ENCODE data around the gene PDZRN3.

PDZRN3 gene

DNA sequence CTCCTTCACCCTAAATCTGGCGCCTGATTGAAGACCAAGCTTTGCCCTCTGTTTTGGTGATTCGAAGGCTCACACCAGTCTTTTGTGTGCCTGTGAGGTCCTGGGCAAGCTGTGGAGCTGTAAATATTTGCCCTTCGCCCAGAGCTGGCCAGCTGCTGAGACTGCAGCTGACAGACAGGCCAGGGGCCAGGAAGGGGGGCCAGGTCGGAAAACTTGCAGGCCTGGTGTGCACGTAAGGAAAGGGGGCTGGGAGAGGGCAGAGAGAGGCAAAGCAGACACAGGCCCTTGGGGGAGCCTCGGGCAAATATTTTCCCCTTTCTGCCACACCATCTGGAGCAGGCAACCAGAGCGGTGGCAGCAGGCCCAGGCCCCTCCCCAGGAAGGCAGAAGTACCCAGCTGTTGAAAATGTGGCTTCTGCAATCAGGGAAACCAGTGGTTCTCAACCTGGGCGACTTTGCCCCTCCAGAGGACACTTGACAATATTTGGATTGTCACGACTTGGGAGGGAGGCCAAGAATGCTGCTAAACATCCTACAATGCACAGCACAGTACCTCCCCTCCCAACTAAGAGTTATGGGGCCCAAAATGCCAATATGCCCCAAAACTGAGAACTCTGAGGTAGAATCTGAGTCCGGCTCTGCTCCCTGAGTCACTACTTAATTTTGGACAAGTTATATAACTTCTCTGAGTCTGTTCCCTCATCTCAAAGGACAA lies 2.5 kb downstream of the PDZRN3 start:
- no peak for DNase-seq

DNA sequence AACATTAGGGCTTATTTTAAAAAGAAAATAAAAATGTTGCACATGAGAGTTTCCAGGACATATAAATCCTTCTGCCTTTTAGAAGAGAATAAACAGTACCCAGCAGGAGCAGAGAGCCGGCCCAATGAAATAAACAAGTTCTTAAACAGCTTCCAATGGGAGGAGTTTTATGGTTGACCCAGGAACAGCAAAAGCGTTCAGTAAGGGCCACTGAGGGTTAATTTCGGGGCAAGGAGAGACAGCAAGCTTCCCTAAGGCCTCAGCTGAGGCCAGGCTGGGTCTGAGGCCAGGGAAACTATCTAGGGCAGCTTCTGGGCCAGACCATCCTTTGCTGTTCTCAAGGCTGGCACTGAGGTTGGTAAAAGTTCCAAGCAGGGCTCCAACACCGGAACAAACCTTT lies 3.4 kb downstream of the PDZRN3 start:
- no peak for DNase-seq

DNA sequence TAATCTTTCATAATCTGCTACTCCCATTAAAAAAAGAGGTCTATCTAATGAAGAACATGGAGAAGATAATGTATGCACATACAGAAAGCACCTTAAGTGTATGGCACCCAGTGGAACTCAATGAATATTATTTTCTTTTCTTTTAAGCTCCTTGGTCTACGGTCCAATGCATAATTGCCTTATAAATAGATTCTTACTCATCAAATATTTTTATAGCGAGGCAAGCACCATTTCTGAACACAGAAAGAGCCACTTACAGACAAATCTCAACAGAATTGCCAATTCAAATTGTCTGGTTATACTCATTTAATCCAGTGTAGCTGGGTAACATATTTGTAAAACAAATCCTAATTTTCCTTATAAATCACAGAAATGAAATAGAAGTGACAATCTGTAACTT lies 6.3 kb downstream of the PDZRN3 start:
- no peak for DNase-seq

DNA sequence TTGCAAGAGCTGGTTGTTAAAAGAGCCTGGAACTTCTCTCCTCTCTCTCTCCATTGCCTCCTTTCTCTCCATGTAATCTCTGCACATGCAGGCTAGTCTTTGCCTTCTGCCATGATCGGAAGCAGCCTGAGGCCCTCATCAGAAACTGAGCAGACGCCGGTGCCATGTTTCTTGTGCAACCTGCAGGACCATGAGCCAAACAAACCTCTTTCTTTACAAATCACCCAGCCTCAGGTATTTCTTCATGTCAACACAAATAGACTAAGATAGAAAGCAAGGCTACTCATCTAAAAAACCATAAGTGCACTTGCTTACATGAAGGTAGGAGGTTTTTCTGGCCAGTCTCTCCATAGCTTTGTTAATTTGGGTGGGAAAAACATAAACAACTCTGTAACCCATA lies 8.7 kb downstream of the PDZRN3 start:
- DNase-seq, result no peak

DNA sequence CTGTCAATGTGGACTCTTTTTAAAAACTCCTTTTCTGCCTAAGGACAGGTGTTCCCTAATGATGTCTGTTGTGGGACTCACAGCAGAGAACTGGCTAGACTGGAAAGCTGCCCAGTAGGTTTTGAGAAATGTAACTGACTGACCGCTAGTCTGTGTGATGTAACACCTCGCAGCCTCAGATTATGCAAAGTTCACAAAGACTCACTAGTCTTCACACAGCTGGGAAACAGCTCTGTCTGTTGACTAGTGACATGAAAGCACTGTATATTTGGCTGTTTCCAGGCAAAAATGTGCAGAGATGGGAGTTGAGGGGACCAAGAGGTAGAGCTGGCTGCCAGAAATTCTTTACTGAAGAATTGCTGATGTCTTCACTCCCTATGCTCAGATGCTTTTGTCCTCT lies 10.3 kb downstream of the PDZRN3 start:
- peak; percentile 9 for DNase-seq

DNA sequence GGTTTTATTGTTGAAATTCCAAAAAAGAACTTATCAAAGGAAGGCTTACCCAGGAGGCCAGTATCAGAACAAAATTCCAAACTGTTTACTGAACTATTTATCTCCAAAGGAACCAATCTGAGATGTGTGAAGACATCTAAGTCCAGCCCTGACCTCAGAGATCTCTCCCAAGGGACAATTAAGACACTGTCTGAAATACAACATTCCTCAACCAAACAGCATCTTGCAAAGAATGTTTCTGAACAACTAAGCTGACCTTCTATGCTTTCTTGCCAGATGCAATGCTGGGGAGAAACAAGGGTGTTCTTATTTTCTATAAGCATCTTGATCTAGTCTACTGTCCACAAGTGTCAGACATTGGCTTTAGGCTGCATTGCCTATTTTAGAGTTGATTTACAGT lies 13.6 kb downstream of the PDZRN3 start:
- no peak for DNase-seq

DNA sequence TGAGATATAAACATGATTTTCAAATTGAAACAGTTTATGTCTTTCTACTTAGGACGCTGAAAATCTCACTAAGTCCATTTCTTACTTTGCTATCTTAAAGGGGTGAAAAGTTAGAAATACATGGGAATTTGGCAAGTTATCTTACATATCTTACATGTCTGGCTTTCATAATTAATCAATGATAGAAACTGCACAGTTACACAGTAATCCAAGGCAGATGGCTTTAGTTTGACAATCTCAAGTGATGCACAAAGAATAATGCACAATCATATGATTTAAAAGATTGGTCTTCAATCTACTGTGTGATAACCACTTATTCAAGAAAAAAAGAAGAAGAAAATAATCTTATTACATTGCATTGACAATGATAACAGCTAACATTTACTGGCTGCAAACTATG lies 14.2 kb downstream of the PDZRN3 start:
- no peak for DNase-seq

DNA sequence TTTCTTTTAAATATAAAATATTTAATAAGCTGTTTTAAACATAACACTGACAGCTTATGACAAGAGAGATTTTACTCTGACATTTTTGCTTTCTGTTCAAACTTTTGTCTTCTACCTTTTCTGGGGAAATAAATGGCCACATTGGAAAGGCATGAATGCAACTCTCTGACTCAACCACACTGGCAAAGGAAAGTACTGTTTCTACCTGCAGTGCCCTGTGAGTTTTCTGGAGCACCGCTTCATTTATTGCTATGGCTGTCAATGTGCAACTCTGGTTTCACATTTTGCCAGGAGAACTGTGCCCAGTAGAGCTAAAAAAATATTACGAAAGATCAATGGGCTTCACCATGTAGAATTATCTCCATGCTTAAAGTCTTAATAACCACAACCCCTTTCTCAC lies 15.1 kb downstream of the PDZRN3 start:
- DNase-seq, result no peak

DNA sequence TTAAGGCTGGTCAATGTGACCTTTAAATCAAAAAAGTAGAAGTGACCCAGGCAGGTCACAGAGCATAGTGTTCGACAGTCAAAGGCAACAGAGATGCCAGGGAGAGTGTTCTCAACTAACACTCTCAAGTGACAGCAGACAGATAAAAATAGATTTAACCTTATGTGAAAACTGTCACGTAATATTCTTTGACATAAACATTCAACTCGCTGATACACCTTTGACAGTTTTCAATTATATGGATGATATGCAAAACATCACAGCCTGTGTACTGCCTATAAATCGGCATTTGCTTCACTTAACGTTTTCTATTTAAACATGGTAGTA lies 15.5 kb downstream of the PDZRN3 start:
- DNase-seq, result no peak

DNA sequence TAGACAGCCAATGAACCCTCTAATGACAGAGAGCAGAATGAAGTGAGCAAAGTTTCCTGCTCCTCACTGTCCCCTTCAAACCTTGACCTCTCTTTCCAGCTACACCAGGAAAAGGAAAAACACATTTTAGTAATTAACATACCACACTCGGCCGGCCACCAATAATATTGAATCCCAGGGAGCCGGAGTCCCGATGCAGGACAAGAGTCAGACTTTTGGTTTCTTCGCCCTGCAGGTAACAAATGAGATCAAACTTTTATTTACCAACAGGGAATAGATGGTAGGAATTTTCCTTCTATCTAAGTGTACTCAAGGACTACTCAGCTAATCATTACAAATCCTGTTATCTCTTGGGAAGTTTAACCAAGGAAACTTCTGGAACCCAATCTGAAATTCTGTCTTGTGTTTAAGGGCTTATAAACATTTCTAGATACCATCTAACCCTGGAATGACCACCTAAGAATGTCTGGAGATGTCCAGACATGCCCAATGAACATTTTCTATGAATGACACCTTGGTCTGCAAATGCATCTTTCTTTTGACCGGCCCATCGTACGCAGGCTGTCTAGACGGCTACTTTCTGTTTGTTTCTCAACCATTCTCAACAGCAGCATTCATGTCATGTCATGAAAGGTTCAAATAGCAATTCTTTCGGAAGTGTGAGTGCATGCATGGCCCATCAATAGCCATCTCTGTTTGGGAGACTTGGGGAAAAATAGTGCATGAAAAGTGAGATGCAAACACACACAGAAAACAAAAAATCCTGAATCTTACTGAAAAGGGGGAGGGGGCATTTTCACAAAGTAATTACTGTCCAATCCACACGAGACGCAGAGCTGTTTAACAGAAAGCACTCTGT lies 16.1 kb downstream of the PDZRN3 start:
- DNase-seq, result no peak

DNA sequence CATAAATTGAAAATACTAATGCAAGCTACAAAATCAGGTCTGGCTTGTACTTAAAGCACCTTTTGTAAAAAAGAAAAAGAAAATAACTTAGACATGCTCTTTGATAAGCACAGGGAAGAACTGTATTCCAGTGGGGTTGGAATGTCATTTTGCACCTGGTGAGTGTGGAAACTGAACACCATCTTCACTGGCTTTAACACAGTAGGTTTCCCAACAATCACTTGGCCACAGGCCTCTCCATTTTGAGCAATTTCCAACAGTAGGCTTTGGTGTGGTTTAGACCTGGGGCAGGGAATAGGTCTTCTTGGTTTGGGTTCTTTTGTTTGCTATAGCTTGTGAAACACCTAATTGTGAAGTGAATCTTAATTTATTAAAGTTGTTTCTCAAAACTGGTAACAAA lies 18.9 kb downstream of the PDZRN3 start:
- DNase-seq, result no peak

DNA sequence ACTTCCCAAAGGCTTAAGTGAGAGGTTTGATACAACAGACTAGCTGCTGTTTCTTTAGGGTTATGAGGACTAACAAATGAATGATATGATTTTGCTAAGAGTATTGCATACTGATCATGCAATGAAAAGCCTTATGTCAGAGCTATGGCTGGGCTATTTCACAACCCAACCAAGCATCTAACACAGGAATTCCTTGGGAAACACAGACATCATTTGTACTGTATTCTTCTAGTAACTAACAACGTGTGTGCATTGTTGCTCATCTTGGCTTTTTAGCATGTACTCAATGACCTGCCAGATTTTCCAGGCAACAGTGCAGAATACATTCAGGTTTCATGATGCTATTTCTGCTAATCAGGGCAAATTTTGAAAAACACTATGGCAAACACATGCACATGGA lies 19.3 kb downstream of the PDZRN3 start:
- DNase-seq, result no peak

DNA sequence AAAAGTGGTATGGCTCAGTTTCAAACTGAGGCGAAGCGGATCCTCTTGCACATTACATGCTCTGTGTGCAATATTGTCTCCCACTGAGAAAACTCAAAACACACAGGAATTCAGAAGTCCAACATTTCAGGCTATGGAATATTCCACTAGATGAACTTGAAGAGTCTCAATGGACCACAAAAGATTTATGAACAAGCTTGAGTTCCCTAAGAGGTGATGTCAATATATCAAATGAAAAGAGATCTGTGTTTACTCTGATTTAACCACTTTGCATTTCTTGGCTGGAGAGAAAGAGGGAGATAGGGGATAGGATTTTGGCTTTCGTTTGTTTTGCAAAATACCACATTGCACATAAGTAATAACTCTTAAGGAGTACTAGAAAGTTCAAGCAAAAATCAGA lies 20.3 kb downstream of the PDZRN3 start:
- DNase-seq, result no peak

DNA sequence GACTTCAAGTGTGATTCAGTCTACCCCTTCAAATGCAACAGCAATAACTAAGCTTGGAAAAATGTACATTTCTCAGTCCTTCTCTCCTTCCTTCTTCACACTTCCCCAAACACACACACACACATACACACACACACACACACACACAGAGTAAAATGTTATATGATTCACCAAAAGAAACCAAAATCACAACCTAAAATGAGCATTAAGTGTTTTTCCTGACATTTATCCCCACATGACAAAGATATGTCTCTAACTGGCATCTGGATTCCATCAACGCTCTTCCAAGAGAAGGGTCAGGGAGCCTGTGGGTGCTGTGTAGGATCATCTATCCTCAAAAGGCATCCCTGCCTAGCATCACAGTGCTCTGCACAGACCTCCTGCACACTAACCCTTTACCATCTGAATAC lies 21.0 kb downstream of the PDZRN3 start:
- DNase-seq, result no peak

DNA sequence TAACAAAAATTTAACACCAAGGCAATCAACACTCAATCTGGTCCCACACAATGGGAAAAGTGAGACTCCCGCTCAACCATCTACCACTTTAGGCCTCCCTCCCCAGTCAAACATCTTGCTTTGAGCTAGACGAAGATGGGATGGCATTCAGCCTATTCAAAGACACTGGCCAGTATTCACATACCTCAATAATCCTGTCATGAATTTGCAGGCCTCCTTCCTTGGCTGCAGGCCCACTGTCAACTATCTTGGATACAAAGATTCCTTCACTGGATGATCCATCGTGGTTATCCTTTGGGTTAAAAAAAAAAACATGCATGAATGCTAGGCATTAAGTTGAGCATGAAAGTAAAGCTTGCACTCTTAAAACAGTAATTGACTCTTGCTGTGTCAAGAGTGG lies 22.6 kb downstream of the PDZRN3 start:
- no peak for DNase-seq

DNA sequence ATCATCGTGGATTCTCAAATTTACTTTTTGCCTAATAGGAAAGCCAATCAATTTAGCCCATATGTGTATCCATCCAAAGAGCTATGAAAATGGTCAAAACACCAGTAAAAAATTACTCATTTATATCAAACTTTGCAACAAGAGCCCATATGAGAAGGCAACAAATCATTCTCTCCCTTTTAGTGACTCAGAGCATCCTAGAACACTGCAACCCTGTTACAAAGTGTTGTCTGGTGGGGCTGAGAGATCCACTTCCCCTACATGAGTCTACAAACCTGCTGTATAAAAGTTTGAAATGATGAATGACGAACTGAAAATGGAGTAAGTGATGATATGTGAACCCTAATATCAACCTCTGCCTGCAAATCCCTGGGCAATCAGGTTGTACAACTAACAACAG lies 23.3 kb downstream of the PDZRN3 start:
- DNase-seq, result no peak

DNA sequence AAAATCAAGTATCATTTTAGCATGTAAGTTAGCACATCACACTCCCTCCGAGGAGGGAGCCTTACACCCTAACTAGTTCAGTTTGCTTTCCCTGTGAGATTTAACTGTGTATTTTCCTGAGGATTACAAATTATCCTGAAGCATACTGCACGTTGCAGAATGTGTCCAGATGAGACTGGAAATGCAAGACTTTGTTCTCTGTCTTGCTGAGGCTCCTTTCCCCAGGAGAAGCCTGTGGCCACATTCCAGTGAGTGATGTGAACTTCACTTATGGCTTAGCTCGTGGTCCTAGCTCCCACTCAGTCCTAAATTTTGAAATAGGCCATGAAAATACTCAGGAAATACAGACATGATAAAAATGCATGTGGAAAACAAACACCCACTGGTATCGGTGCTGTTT lies 23.7 kb downstream of the PDZRN3 start:
- no peak for DNase-seq

DNA sequence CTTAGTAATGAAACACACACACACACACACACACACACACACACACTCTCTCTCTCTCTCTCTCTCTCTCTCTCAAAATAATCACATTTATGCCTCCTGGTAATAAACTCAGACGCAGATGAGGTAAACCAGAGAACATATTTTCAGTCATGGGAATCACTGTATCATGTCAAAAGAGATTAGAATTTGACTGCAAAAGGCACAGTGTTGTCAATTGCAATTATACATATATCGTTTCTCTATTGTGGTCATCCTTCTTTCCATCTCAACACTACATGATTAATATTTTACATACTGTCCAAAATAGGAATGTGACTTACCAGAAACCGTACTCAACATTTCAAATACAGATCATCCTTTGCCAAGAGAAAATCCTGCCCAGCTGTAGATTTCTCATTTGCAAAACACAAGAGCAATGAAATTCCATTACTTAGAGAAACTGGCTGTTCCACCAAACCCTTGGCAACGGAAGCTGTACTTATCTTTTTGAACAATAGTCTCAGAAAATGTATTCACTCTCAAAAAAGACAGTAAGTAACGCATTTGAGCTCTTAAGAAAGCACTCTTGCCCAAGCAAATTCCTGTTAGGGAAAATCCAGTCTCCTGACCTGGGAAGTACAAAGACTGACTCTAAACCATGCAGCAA lies 24.3 kb downstream of the PDZRN3 start:
- DNase-seq, result no peak

DNA sequence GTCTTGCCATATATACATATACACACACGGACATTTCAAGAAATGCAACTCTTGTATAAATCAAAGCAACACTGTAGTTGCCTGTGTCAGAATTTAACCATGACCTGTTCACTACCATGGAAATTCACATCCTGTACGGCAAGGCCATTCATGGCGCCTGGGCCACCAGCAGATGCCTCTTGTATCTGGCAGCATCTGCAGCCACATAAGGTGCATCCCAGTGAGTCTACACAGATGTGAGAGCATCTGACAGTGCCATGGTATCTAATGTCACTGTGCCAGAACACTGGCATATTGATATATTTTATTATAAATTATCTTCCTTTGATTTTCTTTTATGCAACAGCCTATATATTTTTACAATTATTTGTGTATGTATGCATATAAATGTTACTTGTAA lies 25.1 kb downstream of the PDZRN3 start:
- no peak for DNase-seq

DNA sequence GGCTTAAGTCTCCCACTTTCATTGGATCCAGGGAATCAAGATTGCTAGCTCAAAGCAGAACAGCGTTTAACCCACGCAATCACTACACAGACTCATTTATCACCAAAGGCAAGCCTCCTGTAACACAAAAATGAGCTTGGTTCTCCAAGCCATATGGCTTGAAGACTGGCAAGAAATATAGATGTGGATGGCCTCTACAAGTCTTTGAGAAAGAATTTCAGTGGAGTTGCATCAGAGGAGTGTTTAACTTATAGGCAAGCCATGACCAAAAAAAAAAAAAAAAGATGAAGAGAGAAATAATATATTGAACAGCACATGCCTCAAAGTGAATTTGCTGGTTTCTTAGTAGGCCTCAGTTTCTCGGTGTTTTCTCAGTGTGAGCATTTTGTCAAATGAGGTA lies 27.3 kb downstream of the PDZRN3 start:
- DNase-seq, result peak; percentile 4

DNA sequence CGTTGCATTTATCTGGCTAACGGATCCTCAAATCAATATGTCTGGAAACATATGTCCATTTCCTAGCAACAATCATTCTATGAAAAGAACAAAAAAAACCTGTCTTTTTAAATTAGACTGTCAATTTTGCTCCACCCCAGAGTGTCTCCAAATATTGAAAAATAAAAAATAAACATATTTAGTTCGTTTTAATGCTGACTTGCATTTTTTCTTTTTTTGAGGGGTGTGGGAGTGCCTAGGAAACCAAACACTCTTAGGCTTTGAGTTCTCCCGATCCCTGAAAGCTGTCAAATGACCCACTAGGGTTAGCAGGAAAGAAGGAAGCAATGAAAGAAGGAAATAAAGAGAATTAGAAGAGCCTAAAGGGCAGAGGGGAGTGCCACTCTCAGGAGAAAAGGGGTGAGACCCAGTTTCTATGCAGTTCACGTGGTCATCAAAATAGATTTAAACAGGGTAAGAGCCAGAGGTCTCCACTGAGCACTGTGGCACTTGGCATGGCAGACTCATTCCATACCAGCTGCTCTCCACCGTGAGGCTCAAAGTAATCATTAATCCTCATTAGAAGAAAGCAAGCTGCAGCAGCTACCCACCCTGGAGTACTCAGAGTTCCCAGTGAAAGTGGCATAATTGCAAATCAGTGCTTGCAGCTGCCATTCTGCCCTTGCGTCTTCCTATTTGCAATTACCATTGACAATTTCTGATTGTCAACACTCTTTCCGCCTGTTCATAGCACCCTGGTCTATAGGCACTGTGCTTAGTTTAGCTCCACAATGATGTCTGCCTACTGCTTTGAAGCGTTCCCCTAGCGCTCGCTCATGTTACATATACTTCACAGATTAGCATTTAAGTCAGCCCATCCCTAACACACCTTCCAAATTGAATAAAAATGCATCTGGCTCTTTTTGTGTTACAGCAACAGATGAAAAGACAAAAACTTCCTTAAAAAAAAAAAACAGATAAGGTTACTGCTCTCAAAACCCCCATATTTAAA lies 32.3 kb downstream of the PDZRN3 start:
- DNase-seq, result no peak

DNA sequence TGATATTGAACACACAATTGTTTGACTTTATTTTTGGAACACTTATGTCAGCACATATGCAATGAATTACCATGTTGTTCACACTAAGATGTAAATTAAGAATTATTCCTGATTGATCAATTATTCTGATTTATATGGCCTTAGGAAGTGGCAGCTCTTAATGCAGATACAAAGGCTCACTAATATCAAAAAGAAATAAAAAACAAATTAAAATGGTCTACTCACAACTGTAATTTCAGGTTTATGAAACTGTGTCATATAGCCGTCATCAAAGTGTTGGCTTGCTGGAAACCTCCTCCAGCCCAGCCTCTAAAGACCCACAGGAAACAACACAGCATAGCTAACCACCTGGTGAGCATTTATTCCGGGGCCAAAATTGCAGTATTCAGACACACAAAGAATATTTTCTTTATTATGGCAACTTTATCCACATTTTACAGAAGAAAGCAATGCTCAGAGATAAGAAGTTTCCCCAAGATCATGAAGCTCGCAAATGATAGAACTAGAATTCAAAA lies 33.4 kb downstream of the PDZRN3 start:
- DNase-seq, result no peak

DNA sequence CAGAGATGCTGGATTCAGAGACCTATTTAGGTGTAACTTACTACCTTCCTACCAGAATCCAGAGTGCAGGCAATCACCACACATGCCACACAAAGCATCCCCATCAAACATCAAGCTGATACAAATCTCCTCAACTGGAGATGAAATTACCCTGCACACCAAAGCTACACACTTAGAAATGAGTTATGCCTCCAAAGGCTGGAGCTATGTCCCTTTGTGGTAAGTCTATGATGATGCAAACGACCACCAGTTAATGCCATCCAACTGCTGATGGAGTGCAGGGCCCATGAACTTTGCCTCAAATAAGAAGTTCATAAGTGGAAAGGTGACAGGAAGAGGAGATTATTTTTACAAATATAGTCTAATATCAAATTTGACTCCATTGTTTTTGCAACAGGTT lies 38.1 kb downstream of the PDZRN3 start:
- DNase-seq, result no peak
